GM12878 (cell line): ENCODE measurements around the gene ABCC3. TPM values are rescaled to one million over a fixed set of nuclear protein-coding genes. Genes with fewer than 3 reads are reported as not detected.

ENCODE experiments used
- ATAC-seq: fragments of 200-7000 bp; cut with Tn5 transposase; 3 replicates; pipeline ENCODE4 v1.9.1; 2020; ENCODE audit warnings: mild to moderate bottlenecking, moderate library complexity
- BruUV-seq: library from RNA; stranded (reverse); fragments of 400-500 nt; replicated peaks from 2 replicates; lab custom pipeline; 2021; lab: Mats Ljungman, UMichigan
- CTCF ChIA-PET: fragments of 300-600 bp; sonication (Branson Sonifier 250); formaldehyde crosslinking; extraction: SDS; loops from one replicate; lab custom pipeline; 2021; ENCODE audit warnings: inconsistent platforms; lab: Yijun Ruan, JAX
- POLR2A ChIA-PET: fragments of 350-600 bp; formaldehyde crosslinking; extraction: SDS; loops from one replicate; lab custom pipeline; 2021; ENCODE audit warnings: inconsistent platforms; lab: Charles Lee
- RAD21 ChIA-PET: fragments of 300-600 bp; sonication (Branson Sonifier 250); formaldehyde crosslinking; loops from one replicate; lab custom pipeline; 2023; ENCODE audit warnings: antibody characterized with exemption; ENCODE audit not compliant: unreplicated experiment; lab: Charles Lee
- SMC1A ChIA-PET: fragments of 300-600 bp; sonication (Branson Sonifier 250); formaldehyde crosslinking; loops from one replicate; lab custom pipeline; 2023; ENCODE audit not compliant: unreplicated experiment, uncharacterized antibody; lab: Charles Lee
- DNase-seq: peaks from one replicate; pipeline ENCODE4 v3.0.0-alpha.2; 2011; ENCODE audit warnings: low read depth, low spot score
- FAIRE-seq: peaks from 3 replicates; lab custom pipeline; 2011; peaks lifted over from hg19 to GRCh38; lab: Jason Lieb, UNC
- H2AFZ ChIP-seq: 2 replicates; pipeline ENCODE4 v1.6.0; 2011; ENCODE audit warnings: low read depth, low read length, control low read depth; ENCODE audit not compliant: control insufficient read depth
- H3K27ac ChIP-seq: 2 replicates; pipeline ENCODE4 v1.5.1; 2011; ENCODE audit warnings: control low read depth; ENCODE audit not compliant: control insufficient read depth, insufficient read depth
- H3K27me3 ChIP-seq, 2 experiments: replicated peaks in 1 of 2; 2 replicates each; pipeline versions ENCODE4 v1.6.0 to v1.6.1; 2011; ENCODE audit warnings: low read length in 1 of 2; ENCODE audit not compliant: control insufficient read depth in 2 of 2, insufficient read depth in 2 of 2
- H3K36me3 ChIP-seq, 2 experiments: 2 replicates each; pipeline ENCODE4 v1.5.1; 2011; ENCODE audit warnings: low read length in 1 of 2; ENCODE audit not compliant: control insufficient read depth in 2 of 2, insufficient read depth in 2 of 2
- H3K4me1 ChIP-seq: 2 replicates; pipeline ENCODE4 v1.6.1; 2011; ENCODE audit warnings: mild to moderate bottlenecking, low read length, moderate library complexity, mixed read lengths; ENCODE audit not compliant: control insufficient read depth, insufficient read depth
- H3K4me2 ChIP-seq: 2 replicates; pipeline ENCODE4 v1.6.0; 2011; ENCODE audit warnings: control low read depth; ENCODE audit not compliant: control insufficient read depth, insufficient read depth
- H3K4me3 ChIP-seq: fragments of 200-600 bp; sonication (generic); 2 replicates; pipeline ENCODE4 v1.5.1; 2016
- H3K79me2 ChIP-seq: 2 replicates; pipeline ENCODE4 v1.6.0; 2011; ENCODE audit warnings: low read length; ENCODE audit not compliant: control insufficient read depth, insufficient read depth
- H3K9ac ChIP-seq: 2 replicates; pipeline ENCODE4 v1.8.0; 2011; ENCODE audit warnings: low read length, control low read depth, mixed read lengths; ENCODE audit not compliant: control insufficient read depth, insufficient read depth
- H3K9me3 ChIP-seq: replicated peaks from 3 replicates; pipeline ENCODE4 v1.5.1; 2011; ENCODE audit warnings: mild to moderate bottlenecking, low read length; ENCODE audit not compliant: control insufficient read depth, insufficient read depth
- H4K20me1 ChIP-seq: 2 replicates; pipeline ENCODE4 v1.6.0; 2011; ENCODE audit not compliant: control insufficient read depth, insufficient read depth
- MTA3 ChIP-seq: IDR thresholded peaks from 2 replicates; pipeline ENCODE4 v1.6.1; 2012; ENCODE audit warnings: low read length, inconsistent platforms, borderline replicate concordance
- YY1 ChIP-seq: IDR thresholded peaks from 2 replicates; pipeline ENCODE4 v1.6.1; 2011; ENCODE audit warnings: low read depth, mild to moderate bottlenecking, low read length
- WGBS: methylation state at CpG from one replicate; pipeline ENCODE4 v1.1.6; 2016; ENCODE audit warnings: low lambda C conversion rate; ENCODE audit not compliant: insufficient replicate concordance, insufficient coverage; ENCODE audit errors: missing lambda C conversion rate; 5-methylcytosine and 5-hydroxymethylcytosine counted together
- in situ Hi-C: fragments of 300-500 bp; cut with MboI; formaldehyde crosslinking; loops from 9 replicates; pipeline ENCODE4 v1.14.3; 2018; ENCODE audit warnings: mixed read lengths
- intact Hi-C: fragments of 100-400 bp; cut with micrococcal nuclease; formaldehyde crosslinking; loops from one replicate; pipeline ENCODE4 v1.14.2; 2022; ENCODE audit not compliant: unreplicated experiment
- polyA plus RNA-seq, 11 experiments: library from polyadenylated mRNA; depleted of rRNA in 4 of 11; unstranded in 6 of 11; stranded (reverse) in 5 of 11; fragments of >200 nt; fragmentation: Nextera tagmentation in 4 of 11; fragmentation: Illumina TruSeq in 1 of 11; extraction: Ambion mirVana in 4 of 11; extraction: Trizol in 1 of 11; gene quantifications; 1 replicate in 1 of 11; 2 replicates in 10 of 11; pipeline versions ENCODE4 v1.2.1 to v1.2.3, GENCODE V29; 2011 to 2016; ENCODE audit warnings: inconsistent platforms in 2 of 11, missing spikeins in 2 of 11, low read depth in 1 of 11
- total RNA-seq, 4 experiments: library from RNA; depleted of rRNA in 3 of 4; stranded (reverse); fragments of >200 nt in 3 of 4; fragmentation: Illumina TruSeq in 1 of 4; extraction: Trizol in 1 of 4; gene quantifications; 2 replicates each; pipeline versions ENCODE4 v1.2.1 to v1.2.3, GENCODE V29; 2013 to 2021
- TF ChIP-seq, protein P1 (sequence below): fragments of 450-650 bp; IDR thresholded peaks from 2 replicates; pipeline ENCODE4 v1.6.1; 2018; ENCODE audit warnings: mild to moderate bottlenecking, low read depth, moderate library complexity; ENCODE audit not compliant: partially characterized antibody

The ABCC3 gene
- total and polyA plus RNA-seq, 10 of the 15 experiments (the other 5 are each of a cell fraction or from before 2014, with no cell fraction given), result 0.21 to 2.3 (median 0.71) TPM; not detected in 6

DNA sequence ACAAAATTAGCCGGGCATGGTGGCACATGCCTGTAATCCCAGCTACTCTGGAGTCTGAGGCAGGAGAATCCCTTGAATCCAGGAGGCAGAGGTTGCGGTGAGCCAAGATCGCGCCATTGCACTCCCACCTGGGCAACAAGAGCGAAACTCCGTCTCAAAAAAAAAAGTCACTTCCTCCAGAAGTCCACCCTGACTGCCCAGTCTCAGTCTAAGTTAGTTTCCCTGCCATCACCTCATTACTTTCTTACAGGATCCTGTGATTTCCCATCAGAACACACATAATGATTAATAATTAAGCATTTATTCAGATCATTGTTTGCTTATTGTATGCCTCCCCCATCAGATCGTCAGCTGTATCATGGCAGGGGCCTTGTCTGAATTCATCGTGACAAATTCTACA is 31.6 kb downstream of the ABCC3 start:
- no peak for ATAC-seq
- Histone ChIP-seq H3K27me3 (no peaks in the 10 kb centered on the region), H3K27ac (no peak overlapping the region), H3K9ac (no peak overlapping the region), H3K36me3 (no peaks in the 10 kb centered on the region), H3K4me3 (no peak overlapping the region), H3K4me2 (no peak overlapping the region), H3K4me1 (no peaks in the 10 kb centered on the region), H3K79me2 (no peaks in the 10 kb centered on the region), H4K20me1 (no peaks in the 10 kb centered on the region), H2AFZ (no peak overlapping the region), H3K9me3 (no peaks in the 10 kb centered on the region)
- RAD21 ChIA-PET, result no interaction called here
- no peak for FAIRE-seq
- BruUV-seq, result no TSS peak
- SMC1A ChIA-PET, result interaction anchor here (0.6 kb wide), 1 partner anchor 36 kb away, joined by 3 read pairs; no protein-coding TSS in a partner anchor
- CTCF ChIA-PET, result interaction anchor here (0.9 kb wide), 1 partner anchor 269 kb away, joined by 3 read pairs; the partner anchor contains the start of gene LRRC59
- no peak for DNase-seq
- WGBS, result 84% methylated on average over 8 of the region's 8 CpGs
- in situ Hi-C loops (no loop called here), intact Hi-C loops (no loop called here)
- POLR2A ChIA-PET, result no interaction called here
- TF ChIP-seq MTA3 (no peak), YY1 (no peak)

DNA sequence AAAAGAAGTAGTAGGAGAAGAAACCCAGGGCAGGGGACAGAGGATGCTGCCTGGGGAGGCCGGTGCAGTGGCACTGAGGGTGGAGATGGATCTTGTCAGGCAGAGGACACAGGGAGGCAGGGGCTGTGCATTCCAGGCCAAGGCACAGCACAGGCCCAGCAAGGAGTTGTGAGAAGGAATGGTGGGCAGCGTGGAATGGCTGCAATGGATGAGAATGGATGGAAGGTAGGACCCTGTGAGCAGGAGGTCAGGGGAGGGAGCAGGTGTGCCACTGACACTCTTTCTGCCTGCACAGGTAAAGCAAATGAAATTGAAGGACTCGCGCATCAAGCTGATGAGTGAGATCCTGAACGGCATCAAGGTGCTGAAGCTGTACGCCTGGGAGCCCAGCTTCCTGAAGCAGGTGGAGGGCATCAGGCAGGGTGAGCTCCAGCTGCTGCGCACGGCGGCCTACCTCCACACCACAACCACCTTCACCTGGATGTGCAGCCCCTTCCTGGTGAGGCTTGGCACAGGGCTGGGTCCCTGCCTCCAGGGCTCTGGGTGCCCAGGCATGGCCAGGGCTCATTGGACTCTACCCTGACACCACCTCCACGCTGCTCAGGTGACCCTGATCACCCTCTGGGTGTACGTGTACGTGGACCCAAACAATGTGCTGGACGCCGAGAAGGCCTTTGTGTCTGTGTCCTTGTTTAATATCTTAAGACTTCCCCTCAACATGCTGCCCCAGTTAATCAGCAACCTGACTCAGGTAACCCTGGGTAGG is 32.8 kb downstream of the ABCC3 start:
- Histone ChIP-seq H3K79me2 (no peaks in the 10 kb centered on the region), H2AFZ (no peak overlapping the region), H3K4me1 (no peaks in the 10 kb centered on the region), H3K4me2 (no peak overlapping the region), H3K36me3 (no peaks in the 10 kb centered on the region), H4K20me1 (no peaks in the 10 kb centered on the region), H3K27me3 (no peaks in the 10 kb centered on the region), H3K9me3 (no peaks in the 10 kb centered on the region), H3K9ac (no peak overlapping the region), H3K27ac (no peak overlapping the region), H3K4me3 (no peak overlapping the region)
- in situ Hi-C loops, result no loop called here
- BruUV-seq, result no TSS peak
- intact Hi-C loops, result no loop called here
- WGBS, result 40% methylated on average over 14 of the region's 14 CpGs
- ChIA-PET RAD21 (no interaction called here), SMC1A (interaction anchor here (0.9 kb wide), 1 partner anchor 31 kb away, joined by 3 read pairs; no protein-coding TSS in a partner anchor), POLR2A (no interaction called here), CTCF (no interaction called here)
- ATAC-seq, result no peak
- no peak for DNase-seq
- FAIRE-seq, result no peak
- TF ChIP-seq, protein P1, sequence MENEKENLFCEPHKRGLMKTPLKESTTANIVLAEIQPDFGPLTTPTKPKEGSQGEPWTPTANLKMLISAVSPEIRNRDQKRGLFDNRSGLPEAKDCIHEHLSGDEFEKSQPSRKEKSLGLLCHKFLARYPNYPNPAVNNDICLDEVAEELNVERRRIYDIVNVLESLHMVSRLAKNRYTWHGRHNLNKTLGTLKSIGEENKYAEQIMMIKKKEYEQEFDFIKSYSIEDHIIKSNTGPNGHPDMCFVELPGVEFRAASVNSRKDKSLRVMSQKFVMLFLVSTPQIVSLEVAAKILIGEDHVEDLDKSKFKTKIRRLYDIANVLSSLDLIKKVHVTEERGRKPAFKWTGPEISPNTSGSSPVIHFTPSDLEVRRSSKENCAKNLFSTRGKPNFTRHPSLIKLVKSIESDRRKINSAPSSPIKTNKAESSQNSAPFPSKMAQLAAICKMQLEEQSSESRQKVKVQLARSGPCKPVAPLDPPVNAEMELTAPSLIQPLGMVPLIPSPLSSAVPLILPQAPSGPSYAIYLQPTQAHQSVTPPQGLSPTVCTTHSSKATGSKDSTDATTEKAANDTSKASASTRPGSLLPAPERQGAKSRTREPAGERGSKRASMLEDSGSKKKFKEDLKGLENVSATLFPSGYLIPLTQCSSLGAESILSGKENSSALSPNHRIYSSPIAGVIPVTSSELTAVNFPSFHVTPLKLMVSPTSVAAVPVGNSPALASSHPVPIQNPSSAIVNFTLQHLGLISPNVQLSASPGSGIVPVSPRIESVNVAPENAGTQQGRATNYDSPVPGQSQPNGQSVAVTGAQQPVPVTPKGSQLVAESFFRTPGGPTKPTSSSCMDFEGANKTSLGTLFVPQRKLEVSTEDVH, result no peak
